Osteocyte (in vitro differentiated cells): ENCODE measurements around the gene GDPD5. TPM values are rescaled to one million over a fixed set of nuclear protein-coding genes. Genes with fewer than 3 reads are reported as not detected.

ENCODE experiments used
- DNase-seq: peaks from one replicate; pipeline ENCODE4 v3.0.0; 2021; ENCODE audit warnings: mixed read lengths; ENCODE audit not compliant: unreplicated experiment; ENCODE audit errors: extremely low spot score
- H3K27ac Mint-ChIP-seq: one replicate; pipeline ENCODE4 v1.8.0; 2021; ENCODE audit warnings: mild to moderate bottlenecking, mixed read lengths; ENCODE audit not compliant: unreplicated experiment
- H3K27me3 Mint-ChIP-seq: one replicate; pipeline ENCODE4 v1.8.0; 2021; ENCODE audit warnings: mixed read lengths; ENCODE audit not compliant: unreplicated experiment
- H3K36me3 Mint-ChIP-seq: one replicate; pipeline ENCODE4 v1.8.0; 2021; ENCODE audit warnings: mixed read lengths; ENCODE audit not compliant: unreplicated experiment
- H3K4me1 Mint-ChIP-seq: one replicate; pipeline ENCODE4 v1.8.0; 2021; ENCODE audit warnings: mixed read lengths; ENCODE audit not compliant: unreplicated experiment
- H3K4me3 Mint-ChIP-seq: one replicate; pipeline ENCODE4 v1.8.0; 2021; ENCODE audit warnings: mild to moderate bottlenecking, moderate library complexity, mixed read lengths; ENCODE audit not compliant: unreplicated experiment
- H3K9me3 Mint-ChIP-seq: one replicate; pipeline ENCODE4 v1.8.0; 2021; ENCODE audit warnings: mixed read lengths; ENCODE audit not compliant: unreplicated experiment
- total RNA-seq: library from RNA; stranded (reverse); gene quantifications from 2 replicates; pipeline ENCODE4 v1.2.1, GENCODE V29; 2021
- TF ChIP-seq, protein P1 (sequence below): fragments of 200-600 bp; sonication (generic); IDR thresholded peaks from 2 replicates; pipeline ENCODE4 v1.5.0; 2021; ENCODE audit warnings: antibody characterized with exemption, mild to moderate bottlenecking, moderate library complexity

GDPD5 gene
- total RNA-seq, 1 donor from 2014 or later, result 3.1 TPM

DNA sequence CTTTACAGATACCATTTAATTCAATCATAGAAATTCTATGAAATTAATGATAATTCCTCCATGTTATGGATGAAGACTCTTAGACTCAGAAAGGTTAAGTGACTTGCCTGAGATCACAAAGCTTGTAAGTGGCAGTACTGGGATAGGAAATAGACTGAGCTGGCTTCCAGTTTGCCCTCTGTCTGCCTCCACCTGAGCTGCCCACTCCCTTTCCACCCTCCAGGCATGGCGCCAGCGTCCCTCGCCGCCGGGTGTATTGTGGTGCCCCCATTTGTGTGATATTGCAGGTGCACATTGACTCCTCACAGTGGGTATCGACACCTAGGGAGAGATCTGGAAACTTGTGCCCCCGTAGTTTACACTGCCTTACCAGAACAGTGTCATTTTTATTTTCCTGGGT lies 135.8 kb downstream of the GDPD5 start:
- Mint-ChIP-seq H3K27ac (no peak overlapping the region), H3K9me3 (no peaks in the 10 kb centered on the region), H3K27me3 (peaks cover 3% of the 10 kb centered on the region), H3K36me3 (no peaks in the 10 kb centered on the region), H3K4me3 (no peak overlapping the region), H3K4me1 (peaks cover 15% of the 10 kb centered on the region)
- no peak for DNase-seq
- TF ChIP-seq, protein P1, sequence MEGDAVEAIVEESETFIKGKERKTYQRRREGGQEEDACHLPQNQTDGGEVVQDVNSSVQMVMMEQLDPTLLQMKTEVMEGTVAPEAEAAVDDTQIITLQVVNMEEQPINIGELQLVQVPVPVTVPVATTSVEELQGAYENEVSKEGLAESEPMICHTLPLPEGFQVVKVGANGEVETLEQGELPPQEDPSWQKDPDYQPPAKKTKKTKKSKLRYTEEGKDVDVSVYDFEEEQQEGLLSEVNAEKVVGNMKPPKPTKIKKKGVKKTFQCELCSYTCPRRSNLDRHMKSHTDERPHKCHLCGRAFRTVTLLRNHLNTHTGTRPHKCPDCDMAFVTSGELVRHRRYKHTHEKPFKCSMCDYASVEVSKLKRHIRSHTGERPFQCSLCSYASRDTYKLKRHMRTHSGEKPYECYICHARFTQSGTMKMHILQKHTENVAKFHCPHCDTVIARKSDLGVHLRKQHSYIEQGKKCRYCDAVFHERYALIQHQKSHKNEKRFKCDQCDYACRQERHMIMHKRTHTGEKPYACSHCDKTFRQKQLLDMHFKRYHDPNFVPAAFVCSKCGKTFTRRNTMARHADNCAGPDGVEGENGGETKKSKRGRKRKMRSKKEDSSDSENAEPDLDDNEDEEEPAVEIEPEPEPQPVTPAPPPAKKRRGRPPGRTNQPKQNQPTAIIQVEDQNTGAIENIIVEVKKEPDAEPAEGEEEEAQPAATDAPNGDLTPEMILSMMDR, result no peak

DNA sequence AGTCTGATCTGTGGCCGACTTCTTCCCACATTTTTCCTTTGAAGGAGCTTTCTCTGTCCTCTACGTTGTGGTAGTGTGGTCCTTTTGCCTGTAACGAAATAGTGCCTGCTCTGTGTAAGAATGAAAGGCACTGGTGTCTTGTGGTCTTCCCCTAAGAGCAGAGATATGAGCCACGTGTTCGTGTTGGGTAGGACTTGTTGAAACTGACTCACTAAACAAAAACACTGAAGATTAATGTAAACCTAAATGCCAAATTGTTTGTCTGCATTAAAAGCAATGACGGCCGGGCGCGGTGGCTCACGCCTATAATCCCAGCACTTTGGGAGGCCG lies 136.5 kb downstream of the GDPD5 start:
- TF ChIP-seq, protein P1, result no peak
- Mint-ChIP-seq H3K27me3 (peaks cover 3% of the 10 kb centered on the region), H3K9me3 (no peaks in the 10 kb centered on the region), H3K36me3 (no peaks in the 10 kb centered on the region), H3K4me3 (no peak overlapping the region), H3K4me1 (peaks cover 17% of the 10 kb centered on the region), H3K27ac (no peak overlapping the region)
- no peak for DNase-seq

DNA sequence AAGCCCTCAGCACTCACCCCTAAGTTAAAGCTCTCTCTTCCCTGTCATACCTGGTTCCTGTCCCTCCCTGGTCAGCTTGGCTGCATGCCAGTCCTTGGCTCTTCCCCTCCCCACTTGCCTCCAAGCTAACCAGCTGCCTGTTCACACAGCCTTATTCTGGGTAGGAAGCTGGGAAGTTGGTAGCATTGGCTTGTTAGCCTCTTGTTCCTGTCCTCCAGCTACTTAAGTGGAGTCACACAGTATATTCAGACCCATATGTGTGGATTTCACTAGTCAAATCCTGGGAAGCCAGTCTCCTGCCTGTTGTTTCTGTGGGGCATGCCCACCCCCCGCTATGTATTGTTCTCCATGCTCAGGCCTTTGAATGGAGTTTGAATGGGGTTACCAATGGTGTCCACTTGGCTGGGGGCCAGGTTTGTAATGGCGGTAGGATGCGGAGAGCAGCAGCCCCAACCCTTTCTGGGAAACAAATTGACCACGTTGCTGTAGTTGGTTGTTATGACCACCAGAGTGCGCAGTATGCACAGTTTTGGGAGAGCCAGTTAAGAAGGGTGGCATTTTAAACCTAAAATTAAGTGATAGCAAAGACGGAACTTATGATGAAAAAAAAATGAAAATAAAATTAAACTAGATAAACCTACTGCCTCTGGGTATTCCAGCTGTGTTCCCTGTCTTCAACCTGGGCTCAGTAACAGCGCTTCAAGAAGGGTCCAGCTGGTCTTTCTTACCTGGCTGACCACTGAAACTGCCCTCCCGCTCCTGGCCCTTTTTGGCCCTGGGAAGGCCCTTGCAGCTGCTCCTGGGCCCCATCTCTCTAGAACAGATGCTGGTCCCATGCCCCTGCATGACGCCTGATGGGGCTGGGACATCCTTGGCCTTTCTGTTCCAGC lies 137.1 kb downstream of the GDPD5 start:
- Mint-ChIP-seq H3K4me1 (peaks cover 17% of the 10 kb centered on the region), H3K4me3 (no peak overlapping the region), H3K9me3 (no peaks in the 10 kb centered on the region), H3K36me3 (no peaks in the 10 kb centered on the region), H3K27me3 (peaks cover 3% of the 10 kb centered on the region), H3K27ac (no peak overlapping the region)
- peak; percentile 87 for DNase-seq
- TF ChIP-seq, protein P1, result peak; percentile 85

DNA sequence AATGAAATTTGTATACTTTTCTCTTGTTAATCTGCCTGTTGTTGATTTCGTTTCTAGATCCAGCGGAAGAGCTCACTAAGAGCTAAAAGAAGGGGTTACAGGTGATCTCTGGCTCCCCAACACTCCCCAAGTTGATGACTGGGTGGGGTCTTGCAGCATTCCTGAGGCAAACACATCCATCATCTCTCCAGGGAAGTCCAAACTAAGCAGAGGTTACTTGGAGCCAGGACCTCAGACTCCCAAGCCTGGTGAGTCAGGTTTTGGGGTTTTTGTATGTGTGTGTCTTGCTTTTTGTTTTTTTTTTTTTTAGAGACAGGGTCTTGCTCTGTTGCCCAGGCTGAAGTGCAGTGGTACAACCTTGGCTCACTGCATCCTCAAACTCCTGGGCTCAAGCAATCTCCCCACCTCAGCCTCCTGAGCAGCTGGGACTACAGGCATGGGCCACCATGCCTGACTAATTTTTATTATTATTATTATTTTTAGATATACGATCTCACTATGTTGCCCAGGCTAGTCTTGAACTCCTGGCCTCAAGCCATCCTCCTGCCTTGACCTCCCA lies 137.9 kb downstream of the GDPD5 start:
- H3K4me1 Mint-ChIP-seq, result peaks cover 17% of the 10 kb centered on the region

More for the DNA sequence above, 137.9 kb downstream of the GDPD5 start:
- Mint-ChIP-seq H3K27me3 (peaks cover 3% of the 10 kb centered on the region), H3K4me3 (no peak overlapping the region), H3K9me3 (no peaks in the 10 kb centered on the region), H3K36me3 (no peaks in the 10 kb centered on the region), H3K27ac (no peak overlapping the region)
- DNase-seq, result no peak
- TF ChIP-seq, protein P1, result no peak
